CD4-positive, alpha-beta T cell treated with Interleukin-2 at 100 ng/mL for 4 hours (primary cell): ENCODE data around the gene NEDD4L.
A peak's percentile ranks its signal among the peaks of the same experiment; 100 is the strongest.
"Not testable (repeated sequence)": the region's sequence is repeated elsewhere in the genome, so short reads cannot be mapped to it uniquely, and the experiment has no call there.

ENCODE experiments used
- DNase-seq: peaks from one replicate; pipeline ENCODE4 v3.0.0-alpha.2; 2020; ENCODE audit warnings: low spot score

NEDD4L gene

GRCh38 chr18:58241877-58242276 is 197.9 kb downstream of the NEDD4L start:
- no peak for DNase-seq

GRCh38 chr18:58242435-58242834 is 198.4 kb downstream of the NEDD4L start:
- DNase-seq: no peak

GRCh38 chr18:58242968-58243367 is 198.9 kb downstream of the NEDD4L start:
- no peak for DNase-seq

GRCh38 chr18:58243401-58243800 is 199.4 kb downstream of the NEDD4L start:
- no peak for DNase-seq

GRCh38 chr18:58247363-58247834 is 203.4 kb downstream of the NEDD4L start:
- no peak for DNase-seq

- DNase-seq: no peak
Observed at GRCh38 chr18:58249712-58250111, 205.7 kb downstream of the NEDD4L start.

- DNase-seq: no peak
Observed at GRCh38 chr18:58251416-58251815, 207.4 kb downstream of the NEDD4L start.

- DNase-seq: no peak
Observed at GRCh38 chr18:58252166-58252565, 208.1 kb downstream of the NEDD4L start.

- no peak for DNase-seq
Observed at GRCh38 chr18:58253318-58253717, 209.3 kb downstream of the NEDD4L start.

GRCh38 chr18:58253871-58254270 is 209.8 kb downstream of the NEDD4L start:
- DNase-seq: no peak

GRCh38 chr18:58254873-58255511 is 211.0 kb downstream of the NEDD4L start:
- DNase-seq: no peak

GRCh38 chr18:58255701-58256311 is 211.8 kb downstream of the NEDD4L start:
- no peak for DNase-seq

- no peak for DNase-seq
Observed at GRCh38 chr18:58256316-58257080, 212.5 kb downstream of the NEDD4L start.

GRCh38 chr18:58257461-58257860 is 213.4 kb downstream of the NEDD4L start:
- DNase-seq: no peak

- DNase-seq: no peak
Observed at GRCh38 chr18:58258692-58259342, 214.8 kb downstream of the NEDD4L start.

GRCh38 chr18:58263055-58263957 is 219.3 kb downstream of the NEDD4L start:
- DNase-seq: peak; percentile 6

GRCh38 chr18:58264075-58264474 is 220.0 kb downstream of the NEDD4L start:
- no peak for DNase-seq

GRCh38 chr18:58264840-58265239 is 220.8 kb downstream of the NEDD4L start:
- DNase-seq: no peak

- not testable (repeated sequence) for DNase-seq
Observed at GRCh38 chr18:58265489-58265888, 221.5 kb downstream of the NEDD4L start.

GRCh38 chr18:58266291-58266690 is 222.3 kb downstream of the NEDD4L start:
- no peak for DNase-seq

GRCh38 chr18:58267493-58267892 is 223.5 kb downstream of the NEDD4L start:
- DNase-seq: no peak

GRCh38 chr18:58268849-58269248 is 224.8 kb downstream of the NEDD4L start:
- DNase-seq: no peak
